Activated CD4-positive, alpha-beta T cell treated with anti-CD3 and anti-CD28 coated beads, Interleukin-2, Interleukin-6, amounts not matched to agents 100 ng/mL and 50 ng/mL, durations not matched to agents 16 hours and 8 hours (primary cell): ENCODE data around the gene AOPEP.

Source experiments
- DNase-seq: peaks from one replicate; pipeline ENCODE4 v3.0.0-alpha.2; 2020

AOPEP gene

GRCh38 chr9:95074632-95075031 is 348.1 kb downstream of the AOPEP start:
- DNase-seq, result no peak

- DNase-seq, result no peak
Observed at GRCh38 chr9:95075700-95076099, 349.2 kb downstream of the AOPEP start.

GRCh38 chr9:95076696-95077052 is 350.2 kb downstream of the AOPEP start:
- no peak for DNase-seq

GRCh38 chr9:95077053-95077765 is 350.7 kb downstream of the AOPEP start:
- no peak for DNase-seq

GRCh38 chr9:95077766-95078370 is 351.4 kb downstream of the AOPEP start:
- no peak for DNase-seq

GRCh38 chr9:95078511-95078910 is 352.0 kb downstream of the AOPEP start:
- no peak for DNase-seq

- no peak for DNase-seq
Observed at GRCh38 chr9:95078939-95079338, 352.4 kb downstream of the AOPEP start.

GRCh38 chr9:95079461-95079860 is 353.0 kb downstream of the AOPEP start:
- no peak for DNase-seq

GRCh38 chr9:95080961-95081647 is 354.6 kb downstream of the AOPEP start:
- DNase-seq, result no peak

- no peak for DNase-seq
Observed at GRCh38 chr9:95081998-95082397, 355.5 kb downstream of the AOPEP start.

- no peak for DNase-seq
Observed at GRCh38 chr9:95082401-95083084, 356.0 kb downstream of the AOPEP start.

GRCh38 chr9:95083086-95083768 is 356.7 kb downstream of the AOPEP start:
- no peak for DNase-seq

- no peak for DNase-seq
Observed at GRCh38 chr9:95084254-95084934, 357.9 kb downstream of the AOPEP start.

- DNase-seq, result no peak
Observed at GRCh38 chr9:95085036-95085770, 358.7 kb downstream of the AOPEP start.

GRCh38 chr9:95085861-95086563 is 359.5 kb downstream of the AOPEP start:
- no peak for DNase-seq

- no peak for DNase-seq
Observed at GRCh38 chr9:95086564-95086955, 360.1 kb downstream of the AOPEP start.

GRCh38 chr9:95087659-95088242 is 361.3 kb downstream of the AOPEP start:
- no peak for DNase-seq

- no peak for DNase-seq
Observed at GRCh38 chr9:95088421-95089161, 362.1 kb downstream of the AOPEP start.

- no peak for DNase-seq
Observed at GRCh38 chr9:95089257-95090022, 362.9 kb downstream of the AOPEP start.
